PC-3 (cell line): ENCODE results near the gene OXSR1.

ENCODE experiments used
- CTCF ChIP-seq: fragments of 300-600 bp; sonication (generic); conservative IDR thresholded peaks from 2 replicates; pipeline ENCODE4 v1.5.1; 2017; ENCODE audit warnings: antibody characterized with exemption, low read depth, mild to moderate bottlenecking, low read length
- EZH2 ChIP-seq: fragments of 300-600 bp; sonication (generic); IDR thresholded peaks from one replicate; pipeline ENCODE4 v1.6.1; 2017; ENCODE audit warnings: antibody characterized with exemption, mild to moderate bottlenecking, low read length; ENCODE audit not compliant: unreplicated experiment
- EZH2phosphoT487 ChIP-seq: fragments of 300-600 bp; sonication (generic); IDR thresholded peaks from 2 replicates; pipeline ENCODE4 v1.6.1; 2018; ENCODE audit warnings: mild to moderate bottlenecking, antibody characterized with exemption, low read length, borderline replicate concordance

DNA sequence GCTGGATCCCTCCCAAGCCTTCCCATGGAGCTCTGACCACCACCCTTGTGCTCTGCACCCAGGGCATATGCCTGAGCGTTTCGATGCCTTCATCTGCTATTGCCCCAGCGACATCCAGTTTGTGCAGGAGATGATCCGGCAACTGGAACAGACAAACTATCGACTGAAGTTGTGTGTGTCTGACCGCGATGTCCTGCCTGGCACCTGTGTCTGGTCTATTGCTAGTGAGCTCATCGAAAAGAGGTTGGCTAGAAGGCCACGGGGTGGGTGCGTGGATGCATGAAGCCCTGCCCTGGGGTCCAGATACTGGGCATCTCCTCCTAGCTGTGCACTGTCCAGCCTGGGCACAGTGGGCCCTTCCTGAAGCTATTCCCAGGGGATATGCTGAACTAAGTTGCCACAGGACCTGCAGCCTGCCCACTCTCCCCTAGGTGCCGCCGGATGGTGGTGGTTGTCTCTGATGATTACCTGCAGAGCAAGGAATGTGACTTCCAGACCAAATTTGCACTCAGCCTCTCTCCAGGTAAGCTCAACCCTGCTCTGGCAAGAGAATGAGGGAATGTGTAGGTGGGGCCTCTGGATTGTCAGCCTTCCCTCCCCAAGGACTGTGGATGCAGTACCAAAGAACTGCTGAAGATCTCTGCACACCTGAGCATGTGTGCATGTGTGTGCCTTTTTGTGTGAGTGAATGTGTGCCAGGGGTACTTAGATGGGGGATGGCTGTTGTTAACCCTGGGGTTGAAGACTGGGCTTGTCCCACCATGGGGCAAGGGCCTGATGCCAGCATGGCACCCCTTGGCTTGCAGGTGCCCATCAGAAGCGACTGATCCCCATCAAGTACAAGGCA, 24.8 kb upstream of the OXSR1 start:
- TF ChIP-seq EZH2 (no peak), CTCF (peak; percentile 34; the same call in 1 of the 2 replicates), EZH2phosphoT487 (no peak)
